HEK293 (cell line): ENCODE results near the gene FAM153A.
"Not testable (repeated sequence)": the region's sequence is repeated elsewhere in the genome, so short reads cannot be mapped to it uniquely, and the experiment has no call there.

Experiments used
- ATF2 ChIP-seq: fragments of 450-650 bp; formaldehyde crosslinking; IDR thresholded peaks from 2 replicates; pipeline ENCODE4 v1.5.1; 2016; ENCODE audit warnings: missing biosample characterization, missing genetic modification characterization, low read depth
- CTCF ChIP-seq: fragments of 450-650 bp; formaldehyde crosslinking; IDR thresholded peaks from 2 replicates; pipeline ENCODE4 v1.5.1; 2016; ENCODE audit warnings: missing biosample characterization, missing genetic modification characterization

- not testable (repeated sequence) for TF ChIP-seq ATF2 (tag by site-specific recombination); CTCF
These were observed 15.6 kb upstream of the FAM153A start for GRCh38 chr5:177798237-177798840.
